ENCODE results near the gene VSTM4. TPM values are rescaled to one million over a fixed set of nuclear protein-coding genes. Genes with fewer than 3 reads are reported as not detected.

Gene VSTM4
- total RNA-seq, 1 experiment from 2014 or later: 0.72 TPM

- Mint-ChIP-seq H3K4me1 (0 out of 2 replicates have a peak, but pooled peaks cover 2% of the 10 kb centered on the region), H3K27me3 (ENCODE audit: low read depth) (peaks cover 21% of the 10 kb centered on the region), H3K27ac (no peak overlapping the region), H3K9me3 (peaks cover 4% of the 10 kb centered on the region), H3K36me3 (no peaks in the 10 kb centered on the region), H3K4me3 (no peak overlapping the region)
- DNase-seq (ENCODE audit: low spot score) (no peak), ATAC-seq (no peak)
- ChIA-PET POLR2A (no interaction called here), CTCF (interaction anchor here (1.3 to 1.4 kb wide), 2 partner anchors 44 to 47 kb away, joined by 3 to 4 read pairs; no protein-coding TSS in a partner anchor)
- no peak for TF ChIP-seq E2F5 (CRISPR knock-in tag; IDR thresholded peaks at IDR 0.05)
- no peak for TF ChIP-seq RORB (CRISPR knock-in tag; IDR thresholded peaks at IDR 0.05)
- TF ChIP-seq FOXP1 (CRISPR knock-in tag; IDR thresholded peaks at IDR 0.05; ENCODE audit: borderline replicate concordance): no peak
- TF ChIP-seq TEAD4 (CRISPR knock-in tag; IDR thresholded peaks at IDR 0.05): no peak
- TF ChIP-seq ZBTB43 (CRISPR knock-in tag; IDR thresholded peaks at IDR 0.05): no peak
- no peak for TF ChIP-seq GABPB1 (CRISPR knock-in tag; IDR thresholded peaks at IDR 0.05)
- no peak for TF ChIP-seq NFATC4 (CRISPR knock-in tag; IDR thresholded peaks at IDR 0.05)
- TF ChIP-seq ZBTB21 (CRISPR knock-in tag; IDR thresholded peaks at IDR 0.05; ENCODE audit: borderline replicate concordance): no peak
- no peak for TF ChIP-seq EMX1 (CRISPR knock-in tag; IDR thresholded peaks at IDR 0.05)
- TF ChIP-seq MYBL2 (CRISPR knock-in tag; IDR thresholded peaks at IDR 0.05): no peak
- no peak for TF ChIP-seq OVOL2 (CRISPR knock-in tag; IDR thresholded peaks at IDR 0.05; ENCODE audit: borderline replicate concordance)
- no peak for TF ChIP-seq STAT6 (CRISPR knock-in tag; conservative IDR thresholded peaks at IDR 0.05; ENCODE audit: low read depth)
- no peak for TF ChIP-seq ZNF512 (CRISPR knock-in tag; IDR thresholded peaks at IDR 0.05; ENCODE audit: borderline replicate concordance)
- no peak for TF ChIP-seq CREM (CRISPR knock-in tag; IDR thresholded peaks at IDR 0.05)
- TF ChIP-seq ZNF219 (CRISPR knock-in tag; IDR thresholded peaks at IDR 0.05; ENCODE audit: borderline replicate concordance): no peak
- TF ChIP-seq ZMAT4 (CRISPR knock-in tag; IDR thresholded peaks at IDR 0.05): no peak
- no peak for TF ChIP-seq MAX (CRISPR knock-in tag; IDR thresholded peaks at IDR 0.05)
- no peak for TF ChIP-seq NR2C2 (CRISPR knock-in tag; IDR thresholded peaks at IDR 0.05)
- no peak for TF ChIP-seq ZNF416 (CRISPR knock-in tag; IDR thresholded peaks at IDR 0.05)
Observed at GRCh38 chr10:49117376-49118070, 2.2 kb upstream of the VSTM4 start.

Measured in WTC11 (cell line).